GM18508 (cell line): Measurements from ENCODE around the gene MRTFA.

ENCODE experiments used
- ATAC-seq: cut with Tn5 transposase; IDR thresholded peaks from one replicate; pipeline ENCODE4 v1.9.1; 2021; ENCODE audit warnings: moderate number of reproducible peaks; ENCODE audit not compliant: insufficient read depth, unreplicated experiment

The MRTFA gene

DNA sequence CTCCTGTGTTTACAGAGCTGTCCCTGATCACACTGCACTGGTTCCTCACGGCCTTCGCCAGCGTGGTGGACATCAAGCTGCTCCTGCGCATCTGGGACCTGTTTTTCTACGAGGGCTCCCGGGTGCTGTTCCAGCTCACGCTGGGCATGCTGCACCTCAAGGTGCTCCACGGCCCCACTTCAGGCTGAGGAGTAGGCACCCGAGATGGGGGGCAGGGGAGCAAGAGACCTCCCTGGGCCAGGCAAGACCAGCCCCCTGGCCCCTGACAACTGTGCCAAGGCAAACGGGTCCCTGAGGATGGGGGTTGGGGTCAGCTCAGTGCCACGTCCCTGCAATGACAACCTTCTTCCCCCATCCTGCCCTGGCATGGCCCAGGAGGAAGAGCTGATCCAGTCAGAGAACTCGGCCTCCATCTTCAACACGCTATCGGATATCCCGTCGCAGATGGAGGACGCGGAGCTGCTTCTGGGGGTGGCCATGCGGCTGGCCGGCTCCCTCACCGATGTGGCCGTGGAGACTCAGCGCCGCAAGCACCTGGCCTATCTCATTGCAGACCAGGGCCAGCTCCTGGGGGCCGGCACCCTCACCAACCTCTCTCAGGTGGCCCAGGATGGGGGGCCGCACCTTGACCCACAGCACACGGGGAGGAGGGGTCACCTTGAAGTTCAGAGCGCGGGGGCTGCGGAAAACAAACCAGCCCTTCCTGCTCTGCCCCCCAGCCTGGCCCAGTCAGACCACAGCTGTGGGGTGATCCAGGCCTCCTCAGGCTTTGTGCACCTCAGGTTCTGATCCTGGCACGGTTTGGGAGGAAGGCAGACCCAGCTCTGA is 230.2 kb downstream of the MRTFA start:
- no peak for ATAC-seq

DNA sequence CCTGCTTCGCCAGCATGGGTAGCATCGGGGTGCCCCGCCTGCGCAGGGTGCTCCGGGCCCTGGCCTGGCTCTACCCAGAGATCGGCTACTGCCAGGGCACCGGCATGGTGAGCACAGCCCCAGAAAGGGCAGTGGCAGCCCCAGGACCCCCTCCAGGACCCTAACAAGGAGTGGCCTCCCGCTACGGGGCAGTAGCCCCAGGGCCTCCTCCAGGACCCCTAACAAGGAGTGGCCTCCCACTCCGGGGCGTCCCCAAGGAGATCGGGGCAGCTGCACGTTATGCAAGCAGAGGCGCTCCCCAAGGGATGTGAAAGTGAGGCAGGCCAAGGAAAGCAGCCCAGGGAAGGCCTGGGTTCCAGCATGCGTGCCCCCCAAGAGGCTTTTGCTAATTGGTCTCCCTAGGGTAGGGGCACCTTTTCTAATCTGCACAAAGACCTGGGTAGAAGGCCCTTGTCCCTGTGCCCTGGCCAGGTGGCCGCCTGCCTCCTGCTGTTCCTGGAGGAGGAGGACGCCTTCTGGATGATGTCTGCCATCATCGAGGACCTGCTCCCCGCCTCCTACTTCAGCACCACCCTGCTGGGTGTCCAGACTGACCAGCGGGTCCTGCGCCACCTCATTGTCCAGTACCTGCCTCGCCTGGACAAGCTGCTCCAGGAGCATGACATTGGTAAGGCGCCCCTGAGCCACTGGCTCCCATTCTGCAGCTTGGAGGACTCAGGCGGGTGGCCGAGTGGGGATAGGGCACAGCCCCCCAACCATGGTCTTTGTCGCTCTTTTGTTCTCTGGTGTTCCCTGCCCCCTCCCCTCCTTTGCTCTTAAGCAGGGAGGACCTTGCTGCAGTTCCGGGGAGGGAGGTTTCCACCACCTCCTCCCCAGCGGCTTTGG is 231.1 kb downstream of the MRTFA start:
- ATAC-seq = no peak

DNA sequence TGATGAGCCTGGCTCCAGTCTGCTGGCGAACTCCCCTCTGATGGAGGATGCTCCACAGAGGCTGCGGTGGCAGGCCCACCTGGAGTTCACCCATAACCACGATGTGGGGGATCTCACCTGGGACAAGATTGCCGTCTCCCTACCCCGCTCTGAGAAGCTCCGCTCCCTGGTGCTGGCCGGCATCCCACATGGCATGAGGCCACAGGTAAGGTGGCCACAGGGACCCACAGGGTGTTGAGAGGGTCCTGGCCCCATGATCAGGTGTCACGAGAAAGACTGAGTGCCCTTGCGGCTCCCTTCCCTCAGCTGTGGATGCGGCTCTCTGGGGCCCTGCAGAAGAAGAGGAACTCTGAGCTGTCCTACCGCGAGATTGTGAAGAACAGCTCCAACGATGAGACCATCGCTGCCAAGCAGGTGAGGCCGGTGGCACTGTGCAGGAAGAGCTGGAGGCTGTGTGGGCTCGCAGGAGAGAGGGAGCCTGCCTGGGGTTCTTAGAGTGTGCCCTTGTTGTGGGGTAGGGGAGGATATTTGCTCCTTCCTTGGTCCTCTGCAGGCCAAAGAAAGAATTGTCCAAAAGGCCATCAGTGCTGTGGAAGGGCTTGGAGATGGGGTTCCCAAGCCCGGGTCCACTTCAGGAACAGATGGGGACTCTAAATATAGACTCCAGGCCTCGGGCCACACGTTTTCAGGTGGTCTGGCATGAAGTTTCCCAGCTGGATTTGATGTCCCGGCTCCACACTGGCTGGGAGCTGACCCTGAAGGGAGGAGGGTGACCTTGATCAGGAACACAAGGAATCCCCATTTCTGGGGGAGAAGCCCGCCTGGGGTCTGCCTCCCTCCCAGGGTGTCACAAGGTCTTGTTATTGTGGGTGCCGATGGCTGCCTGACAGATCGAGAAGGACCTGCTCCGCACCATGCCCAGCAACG is 232.0 kb downstream of the MRTFA start:
- ATAC-seq = no peak

DNA sequence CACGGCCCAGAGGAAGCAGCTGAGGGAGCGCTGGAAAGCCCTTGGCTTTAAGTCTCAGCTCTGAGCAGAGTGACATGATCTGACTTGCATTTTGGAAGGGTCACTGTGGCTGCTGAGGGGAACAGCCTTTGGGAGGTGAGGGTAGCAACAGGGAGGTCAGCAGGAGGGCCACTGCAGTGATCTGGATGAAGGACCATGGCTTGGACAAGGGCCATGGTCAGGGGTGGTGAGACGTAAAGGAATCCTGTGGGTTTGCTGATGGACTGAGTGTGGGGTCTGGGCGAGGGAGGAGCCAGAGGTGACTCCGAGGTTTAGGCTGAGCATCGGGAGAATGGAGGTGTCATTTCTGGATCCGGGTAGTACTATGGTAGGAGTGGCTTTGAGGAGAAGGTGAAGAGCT is 232.9 kb downstream of the MRTFA start:
- ATAC-seq = no peak

DNA sequence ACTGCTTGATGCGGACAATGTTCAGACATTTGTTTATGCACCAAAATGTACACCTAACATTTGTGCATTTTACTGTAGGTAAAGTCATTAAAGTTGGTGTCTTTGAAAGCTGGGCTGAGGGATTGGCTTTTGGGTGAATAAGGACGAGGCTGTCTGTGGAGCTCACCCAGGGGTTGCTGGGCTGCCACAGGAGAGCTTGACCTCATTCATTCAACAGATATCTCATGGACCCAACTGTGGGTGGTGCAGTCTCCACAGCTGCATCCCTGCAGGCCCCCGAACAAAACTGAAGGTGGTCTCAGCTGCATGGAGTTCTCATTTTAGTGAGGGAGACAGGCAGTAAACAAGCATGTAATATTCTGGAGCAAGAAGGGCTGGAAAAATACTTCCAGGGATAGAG is 233.4 kb downstream of the MRTFA start:
- no peak for ATAC-seq

DNA sequence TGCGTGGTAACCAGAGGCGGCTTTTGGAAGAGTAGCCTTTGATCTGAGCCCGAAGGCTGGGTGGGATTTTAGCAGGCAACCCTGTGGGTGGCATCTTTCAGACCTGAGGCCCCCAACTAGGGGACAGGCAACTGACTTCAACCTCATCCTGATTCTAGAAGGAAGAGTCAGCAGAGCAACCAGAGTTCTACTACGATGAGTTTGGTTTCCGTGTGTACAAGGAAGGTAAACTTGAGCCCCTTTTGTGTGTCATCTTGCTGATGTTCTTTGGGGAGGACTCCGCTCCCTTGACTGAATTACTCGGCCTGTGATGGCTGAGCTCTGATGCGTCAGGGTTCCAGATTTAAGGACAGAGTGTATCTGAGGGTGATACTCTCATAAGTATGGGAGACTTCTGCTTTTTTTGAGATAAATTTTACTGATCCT is 234.5 kb downstream of the MRTFA start:
- no peak for ATAC-seq

DNA sequence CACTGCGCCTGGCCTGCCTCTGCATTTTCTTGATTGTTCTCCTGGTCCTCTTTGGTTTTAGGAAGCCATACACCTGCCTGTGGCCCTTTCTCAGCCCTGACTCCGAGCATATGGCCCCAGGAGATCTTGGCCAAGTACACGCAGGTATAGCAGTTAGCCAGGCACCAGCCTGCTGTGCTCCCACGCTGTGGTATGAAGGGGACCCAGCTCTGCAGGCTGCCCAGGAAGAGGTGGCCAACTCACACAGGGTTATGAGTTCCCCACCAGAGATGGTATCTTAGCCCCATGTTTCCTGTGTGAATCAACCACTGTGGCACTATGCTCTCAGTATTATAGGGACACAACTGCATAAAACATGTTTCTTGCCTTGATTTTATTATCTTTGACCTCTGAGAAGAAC is 235.0 kb downstream of the MRTFA start:
- ATAC-seq = no peak

DNA sequence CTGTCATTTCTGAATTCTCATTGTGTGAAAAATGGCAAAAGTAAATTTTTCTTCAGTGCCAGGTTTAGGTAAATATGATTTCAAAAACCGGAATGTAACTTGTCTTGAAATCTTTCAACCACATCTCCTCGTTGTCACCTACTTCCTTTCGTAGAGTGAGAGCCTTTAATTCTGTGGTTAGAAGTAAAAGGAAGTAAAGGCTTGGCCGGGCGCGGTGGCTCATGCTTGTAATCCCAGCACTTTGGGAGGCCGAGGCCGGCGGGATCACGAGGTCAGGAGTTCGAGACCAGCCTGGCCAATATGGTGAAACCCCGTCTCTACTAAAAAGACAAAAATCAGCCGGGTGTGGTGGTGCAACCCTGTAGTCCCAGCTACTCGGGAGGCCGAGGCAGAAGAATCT is 236.4 kb downstream of the MRTFA start:
- no peak for ATAC-seq

DNA sequence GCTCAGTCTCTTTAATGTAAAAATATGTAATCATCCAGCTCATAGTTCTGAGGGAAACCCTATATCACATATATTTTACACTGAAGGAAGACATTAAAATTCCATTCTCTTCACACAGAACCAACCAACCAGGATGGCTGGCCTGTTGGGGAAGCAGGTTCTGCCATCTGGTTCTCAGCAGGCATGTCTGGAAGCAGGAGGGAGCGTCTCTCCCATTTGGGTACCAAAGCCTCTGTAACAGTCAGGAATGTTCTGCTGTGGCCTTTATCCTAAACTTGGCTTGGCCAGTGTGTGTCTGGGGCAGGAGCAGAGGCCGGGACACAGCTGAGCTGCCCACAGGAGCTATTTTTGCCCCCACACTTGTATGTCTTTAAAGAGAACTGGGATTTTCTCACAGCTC is 236.9 kb downstream of the MRTFA start:
- ATAC-seq = no peak

DNA sequence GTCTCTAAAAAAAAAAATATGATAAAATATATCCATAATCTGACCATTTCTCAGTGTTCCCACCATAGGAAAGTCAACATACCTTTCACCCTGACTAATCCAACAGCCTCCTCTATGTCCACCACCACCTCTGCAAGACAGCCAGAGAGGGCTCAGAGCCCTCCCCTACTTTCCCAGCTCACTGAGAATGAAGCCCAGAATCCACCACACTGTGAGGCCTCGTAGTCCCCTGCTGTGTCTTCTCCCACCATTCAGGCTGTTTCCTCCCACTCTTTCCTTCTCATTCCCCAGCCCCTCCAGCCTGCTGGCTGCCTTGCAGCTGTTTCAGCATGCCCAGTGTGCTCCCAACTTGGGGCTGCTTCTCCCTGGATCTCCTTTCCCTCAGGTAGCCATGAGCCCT is 239.1 kb downstream of the MRTFA start:
- ATAC-seq = no peak

DNA sequence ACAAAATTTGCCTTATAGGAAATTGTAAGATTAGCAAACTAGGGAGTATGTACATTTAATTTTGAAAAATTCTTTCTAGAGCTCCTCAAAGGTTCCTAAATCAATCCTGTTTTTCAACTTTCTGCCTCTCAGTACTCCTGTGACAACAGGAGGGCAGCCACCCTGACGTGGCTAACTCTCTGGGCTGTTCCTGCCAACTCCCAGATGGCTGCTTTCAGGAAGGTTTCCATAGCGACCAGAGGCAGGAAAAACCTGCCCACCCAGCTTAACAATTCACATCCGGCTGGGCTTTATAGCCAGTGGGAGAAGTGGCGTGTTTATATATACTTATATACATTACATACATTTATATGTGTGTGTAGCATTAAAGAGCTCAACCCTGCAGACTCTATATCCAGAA is 239.6 kb downstream of the MRTFA start:
- no peak for ATAC-seq

DNA sequence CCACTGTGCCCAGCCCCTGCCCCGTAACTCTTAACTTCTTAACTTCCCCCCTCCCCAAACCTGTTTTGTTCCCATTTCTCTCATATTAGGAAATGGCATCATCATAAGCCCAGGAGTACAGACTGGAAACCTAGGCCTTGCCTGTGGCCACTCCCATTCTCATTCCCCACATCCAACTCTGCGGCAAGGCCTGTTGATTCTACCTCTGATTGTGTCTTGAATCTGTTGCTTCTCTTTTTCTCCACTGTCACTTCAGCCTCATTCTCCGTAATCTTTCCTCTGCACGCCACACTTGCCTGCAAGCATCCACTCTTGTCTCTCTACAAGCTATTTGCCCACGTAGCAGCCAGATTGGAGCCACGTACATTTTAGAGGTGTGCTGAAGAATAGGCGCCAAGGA is 240.9 kb downstream of the MRTFA start:
- ATAC-seq = no peak

DNA sequence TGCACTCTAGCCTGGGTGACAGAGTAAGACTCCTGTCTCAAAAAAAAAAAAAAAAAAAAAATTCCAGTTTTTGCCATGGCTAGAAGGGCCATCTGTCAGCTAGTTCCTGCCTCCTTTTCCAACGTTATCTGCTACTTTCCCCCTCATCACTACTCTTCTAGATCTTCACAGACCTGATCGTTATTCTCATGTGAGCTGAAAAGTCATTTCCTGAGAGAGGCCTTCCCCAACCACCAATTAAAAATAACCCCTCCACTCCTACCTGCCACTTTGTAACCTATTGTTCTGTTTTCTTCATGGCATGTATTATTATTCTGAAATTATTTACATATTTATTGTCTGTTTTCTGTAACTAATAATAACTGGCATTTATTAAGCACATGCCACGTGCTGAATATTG is 241.9 kb downstream of the MRTFA start:
- ATAC-seq = no peak

DNA sequence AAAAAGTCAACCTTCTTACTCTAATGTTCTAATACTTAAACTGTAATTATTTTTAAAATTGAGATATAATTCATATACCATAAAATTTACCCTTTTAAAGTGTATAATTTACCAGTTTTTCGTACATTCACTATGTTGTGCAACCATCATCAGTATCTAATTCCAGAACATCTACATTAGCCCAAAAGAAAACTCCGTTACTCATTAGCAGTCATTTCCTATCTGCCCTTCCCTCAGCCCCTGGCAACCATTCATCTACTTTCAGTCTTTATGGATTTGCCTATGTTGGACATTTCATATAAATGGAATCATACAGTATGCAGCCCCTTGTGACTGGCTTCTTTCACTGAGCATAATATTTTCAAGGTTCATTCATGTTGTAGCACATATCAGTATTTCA is 243.9 kb downstream of the MRTFA start:
- no peak for ATAC-seq

DNA sequence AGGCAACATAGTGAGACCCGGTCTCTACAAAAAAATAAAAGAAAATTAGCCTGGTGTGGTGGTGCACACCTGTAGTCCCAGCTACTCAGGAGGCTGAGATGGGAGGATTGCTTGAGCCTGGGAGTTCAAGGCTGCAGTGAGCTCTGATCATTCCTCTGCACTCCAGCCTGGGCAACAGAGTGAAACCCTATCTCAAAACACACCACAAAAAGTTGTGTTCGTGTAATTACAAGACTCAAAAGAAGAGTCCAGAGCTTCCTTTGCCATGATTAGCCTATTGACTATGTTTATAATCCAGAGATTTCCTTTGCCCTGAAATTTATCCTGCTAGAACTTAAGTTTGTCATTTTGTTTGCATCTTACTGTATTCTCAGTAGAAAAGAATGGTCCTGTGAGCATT is 245.1 kb downstream of the MRTFA start:
- no peak for ATAC-seq

DNA sequence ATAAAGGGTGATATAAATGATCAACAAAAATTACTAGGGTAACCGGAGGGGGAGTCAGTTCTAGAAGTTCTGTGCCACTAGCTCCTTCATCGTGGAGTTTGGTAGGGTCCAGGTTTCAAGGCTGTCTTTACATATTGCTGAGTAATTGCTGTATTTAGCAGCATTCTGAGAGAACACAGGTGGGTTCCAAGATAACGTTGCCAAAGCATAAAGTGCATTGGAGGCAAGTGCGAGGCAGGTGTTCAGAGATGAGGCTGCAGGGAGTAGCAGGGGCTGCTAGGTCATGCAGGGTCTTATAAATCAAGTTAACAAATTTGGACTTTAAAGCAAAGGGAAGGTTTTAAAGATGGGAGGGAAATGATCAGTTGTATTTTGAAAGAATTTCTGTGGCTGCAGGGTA is 248.3 kb downstream of the MRTFA start:
- ATAC-seq = no peak

DNA sequence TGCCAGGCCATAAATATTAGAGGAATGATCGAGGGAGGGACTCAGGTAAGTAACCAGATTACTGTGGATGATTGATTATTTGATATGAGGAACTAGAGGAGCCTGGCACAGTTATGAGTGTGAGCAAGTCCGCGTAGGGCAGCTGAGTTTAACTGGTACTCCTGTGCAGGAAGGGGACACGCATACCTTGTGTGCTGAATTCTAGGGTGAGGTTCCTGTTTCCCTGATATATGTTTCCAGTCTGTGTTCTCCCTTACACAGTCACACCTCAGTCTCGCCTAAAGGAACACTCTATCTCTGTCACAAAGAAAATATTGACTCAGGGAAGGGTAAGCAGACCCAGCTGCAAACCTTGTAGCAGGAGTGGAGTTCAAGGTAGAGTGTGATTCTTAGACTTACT is 248.8 kb downstream of the MRTFA start:
- ATAC-seq = no peak

DNA sequence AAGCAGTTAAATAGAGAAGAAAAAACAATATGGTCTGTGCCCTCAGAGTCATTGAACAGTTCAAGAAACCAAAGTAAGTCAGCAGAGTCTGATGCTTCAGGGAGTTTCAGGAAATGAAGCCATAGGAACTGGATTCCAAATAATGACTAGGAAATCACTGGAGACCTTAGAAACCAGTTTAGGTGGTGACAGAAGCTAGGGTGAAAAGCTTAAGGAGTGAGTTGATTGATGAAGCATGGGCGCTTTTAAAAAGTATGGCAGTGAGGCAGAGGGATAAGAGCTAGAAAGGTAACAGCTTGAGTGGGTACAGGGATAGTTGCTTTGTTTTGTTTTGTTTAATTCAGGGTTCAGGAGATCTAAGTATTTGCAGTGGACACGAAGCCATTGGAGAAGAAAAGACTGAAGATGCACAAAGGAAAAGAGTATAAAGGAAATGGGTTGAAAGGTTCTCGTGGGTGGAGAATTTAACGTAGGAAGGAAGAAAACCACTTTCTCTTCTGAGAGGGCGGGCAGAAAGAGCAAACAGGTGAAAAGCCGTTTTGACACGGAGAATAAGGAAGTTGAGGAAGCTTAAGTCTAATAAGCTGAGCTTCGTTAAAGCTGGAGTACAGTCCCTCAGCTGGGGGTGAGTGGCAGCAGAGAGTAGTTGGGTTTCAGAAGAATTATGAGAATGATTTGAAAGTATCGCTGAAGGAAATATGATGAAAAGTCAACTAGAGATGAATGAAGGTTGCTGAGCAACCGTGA is 251.3 kb downstream of the MRTFA start:
- ATAC-seq = no peak

DNA sequence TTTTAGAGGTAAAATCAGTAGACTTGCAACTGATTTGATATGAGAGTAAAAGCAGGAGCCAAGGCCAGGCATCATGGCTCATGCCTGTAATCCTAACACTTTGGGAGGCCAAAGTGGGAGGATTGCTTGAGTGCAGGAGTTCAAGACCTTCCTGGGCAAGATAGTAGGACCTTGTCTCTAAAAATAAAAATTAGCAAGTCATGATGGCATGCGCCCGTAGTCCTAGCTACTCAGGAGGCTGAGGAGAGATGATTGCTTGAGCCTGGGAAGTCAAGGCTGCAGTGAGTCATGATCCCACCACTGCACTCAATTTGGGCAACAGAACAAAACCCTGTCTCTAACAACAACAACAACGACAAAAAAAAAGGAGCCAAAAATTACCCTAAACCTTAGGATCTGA is 252.6 kb downstream of the MRTFA start:
- no peak for ATAC-seq

DNA sequence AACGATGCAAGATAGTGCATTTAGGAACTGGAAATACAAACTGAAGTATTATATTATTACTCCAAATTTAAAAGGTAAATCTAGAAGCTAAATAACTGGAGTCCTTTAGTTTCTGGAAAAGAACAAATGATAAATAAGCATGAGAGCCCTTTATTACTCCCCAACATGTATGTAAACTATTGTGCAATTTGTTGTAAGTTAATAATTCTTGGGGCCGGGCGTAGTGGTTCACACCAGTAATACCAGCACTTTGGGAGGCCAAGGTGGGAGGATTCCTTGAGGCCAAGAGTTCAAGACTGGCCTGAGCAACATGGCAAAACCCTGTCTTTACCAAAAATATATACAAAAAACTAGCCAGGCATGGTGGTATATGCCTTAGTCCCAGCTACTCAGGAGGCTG is 255.1 kb downstream of the MRTFA start:
- no peak for ATAC-seq
